GM12892 (cell line): Measurements from ENCODE around the gene SAP30L.

ENCODE experiments used
- POLR2A ChIP-seq: IDR thresholded peaks from 2 replicates; pipeline ENCODE4 v1.6.1; 2011; ENCODE audit warnings: low read depth, low read length, control low read depth
- POLR2AphosphoS5 ChIP-seq: IDR thresholded peaks from 2 replicates; pipeline ENCODE4 v1.6.1; 2011; ENCODE audit warnings: low read depth, low read length, control low read depth

DNA sequence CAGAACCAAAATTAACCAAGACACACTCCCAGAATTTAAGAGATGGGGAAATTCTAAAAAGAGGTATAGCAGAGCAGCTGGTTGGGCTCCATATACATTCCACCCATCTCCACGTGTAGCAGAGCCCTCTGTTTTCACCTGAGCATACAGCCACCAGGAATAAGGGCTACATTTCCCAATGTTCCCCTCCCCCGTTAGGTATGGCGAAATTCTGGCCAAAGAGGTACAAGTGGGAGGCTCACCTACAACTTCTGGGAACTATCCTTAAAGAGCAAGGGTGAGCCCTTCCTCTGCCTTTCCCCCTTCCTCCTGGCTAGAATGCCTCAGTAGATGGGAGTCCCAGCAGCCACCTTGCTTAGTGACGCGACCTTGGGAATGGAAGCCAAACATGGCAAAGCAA lies 5.3 kb upstream of the SAP30L start:
- TF ChIP-seq POLR2A (no peak), POLR2AphosphoS5 (no peak)
